GM18526 (cell line): Measurements from ENCODE around the gene TRIM71.

Experiments used
- POLR2A ChIP-seq: IDR thresholded peaks from 3 replicates; pipeline ENCODE4 v1.6.1; 2011; ENCODE audit not compliant: insufficient read length; ENCODE audit errors: extremely low read depth

TRIM71 gene

DNA sequence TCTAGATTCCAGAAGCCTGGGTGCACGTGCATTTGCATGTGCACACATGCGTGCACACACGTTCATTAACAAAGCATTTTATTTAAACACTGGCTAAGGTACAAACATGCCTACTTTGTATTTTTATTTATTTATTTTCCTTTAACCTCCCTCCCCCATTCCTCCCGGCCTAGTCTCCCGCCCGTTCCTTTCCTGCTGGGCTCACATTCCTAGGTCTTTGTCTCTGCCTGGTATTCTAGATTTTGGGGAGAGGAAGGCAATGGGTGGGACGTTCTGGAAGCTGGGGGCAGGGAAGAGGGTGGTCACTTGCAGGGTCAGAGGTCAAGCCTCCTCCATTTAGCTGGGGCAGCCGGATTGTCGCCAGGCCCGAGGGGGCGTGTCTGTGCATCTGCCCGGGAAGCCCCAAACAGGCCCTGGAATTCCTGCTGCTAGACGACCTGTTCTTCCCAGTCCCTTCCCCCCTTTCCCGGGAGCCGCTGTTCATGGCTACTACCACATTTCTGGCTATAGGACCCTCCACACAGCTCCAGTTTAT, 51.8 kb downstream of the TRIM71 start:
- no peak for TF ChIP-seq POLR2A

DNA sequence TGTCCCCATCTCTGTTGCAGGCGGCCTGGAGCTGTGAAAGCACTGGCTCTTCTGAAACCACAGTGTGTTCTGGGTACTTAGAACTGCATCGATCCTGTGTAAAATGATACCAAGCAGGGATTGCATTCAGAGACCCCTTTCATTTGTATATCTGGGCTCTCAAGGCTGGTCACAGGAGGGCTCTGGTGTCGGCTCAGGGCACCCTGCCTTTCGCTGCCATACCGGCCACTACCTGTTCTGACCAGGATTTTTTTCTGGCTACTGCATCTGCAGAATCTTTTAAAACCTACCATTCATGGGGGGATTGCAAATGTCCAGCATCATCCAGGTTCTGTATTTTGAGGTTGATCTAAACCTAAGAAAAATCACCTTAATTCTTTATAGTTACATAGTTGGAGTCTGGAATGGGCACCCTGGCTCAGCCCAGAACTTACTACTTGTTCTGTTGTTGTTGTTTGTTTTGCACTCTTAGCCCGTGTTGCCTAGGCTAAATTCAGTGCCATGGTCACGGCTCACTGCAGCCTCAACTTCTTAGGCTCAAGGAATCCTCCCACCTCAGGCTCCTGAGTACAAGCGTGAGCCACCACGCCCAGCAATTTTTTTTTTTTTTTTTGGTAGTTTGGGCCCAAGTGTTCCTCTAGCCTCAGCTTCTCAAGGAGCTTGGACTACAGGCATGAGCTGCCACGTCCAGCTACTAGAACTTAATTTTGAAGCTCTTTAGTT, 52.7 kb downstream of the TRIM71 start:
- no peak for TF ChIP-seq POLR2A

DNA sequence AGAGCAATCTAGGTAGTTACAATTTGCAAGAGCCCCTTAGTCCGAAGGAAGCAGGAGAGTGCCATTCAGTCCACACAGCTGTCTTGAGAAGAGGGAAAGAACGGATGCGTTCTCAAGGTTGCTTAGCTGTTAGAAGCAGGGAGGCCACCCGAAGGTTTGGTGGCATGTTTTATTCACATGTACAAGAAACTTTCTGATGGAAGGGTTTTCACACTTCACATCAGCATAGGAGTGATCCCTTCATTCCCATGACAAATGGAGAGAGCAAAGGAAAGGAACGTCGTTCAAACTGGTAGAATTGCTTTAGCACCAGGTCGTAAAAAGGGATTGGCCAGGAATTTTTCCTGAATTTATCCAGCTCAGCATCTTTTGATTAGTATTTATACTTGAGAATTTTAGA, 53.5 kb downstream of the TRIM71 start:
- TF ChIP-seq POLR2A, result no peak

DNA sequence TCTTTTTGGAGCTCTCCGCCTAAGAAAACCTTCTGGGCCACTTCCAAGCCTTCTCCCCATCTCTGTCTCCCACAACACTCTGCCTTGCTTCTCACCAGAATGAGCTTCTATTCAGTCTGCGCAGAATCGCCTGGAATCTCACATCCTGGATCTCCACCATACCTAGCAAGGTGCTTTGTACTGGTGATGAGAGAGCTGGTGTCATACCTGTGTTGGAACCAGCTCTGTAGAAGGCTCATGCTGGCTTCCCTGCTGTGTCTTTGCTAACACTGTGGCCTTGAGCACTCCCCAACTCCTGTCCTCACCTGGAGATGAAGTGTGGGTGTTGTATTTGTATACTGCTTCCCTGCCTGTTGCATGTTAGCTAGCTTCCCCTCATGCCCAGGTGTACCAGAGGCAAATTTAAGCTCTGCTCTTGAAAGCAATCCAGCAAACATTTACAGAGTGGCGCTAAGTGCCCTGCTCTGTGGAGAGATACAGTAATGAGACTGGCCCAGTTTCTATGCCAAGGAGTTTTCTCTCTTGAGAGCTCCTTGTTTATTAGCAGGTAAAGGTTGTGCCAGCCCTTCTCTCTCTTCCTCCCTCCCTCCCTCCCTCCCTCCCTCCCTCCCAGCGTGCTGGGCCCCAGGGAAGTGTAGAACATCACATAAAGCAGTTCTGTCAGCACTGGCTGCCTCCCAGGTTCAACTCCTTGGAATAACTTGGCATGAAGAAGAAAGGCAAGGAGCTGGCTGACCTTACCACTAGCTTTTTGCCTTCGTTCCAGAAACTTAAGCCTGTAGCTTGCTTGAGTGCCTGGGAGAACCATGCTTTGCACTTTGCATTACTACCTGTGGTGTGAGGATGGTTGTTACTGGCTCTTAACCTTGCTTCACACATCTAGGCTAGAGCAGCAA, 54.9 kb downstream of the TRIM71 start:
- TF ChIP-seq POLR2A, result no peak

DNA sequence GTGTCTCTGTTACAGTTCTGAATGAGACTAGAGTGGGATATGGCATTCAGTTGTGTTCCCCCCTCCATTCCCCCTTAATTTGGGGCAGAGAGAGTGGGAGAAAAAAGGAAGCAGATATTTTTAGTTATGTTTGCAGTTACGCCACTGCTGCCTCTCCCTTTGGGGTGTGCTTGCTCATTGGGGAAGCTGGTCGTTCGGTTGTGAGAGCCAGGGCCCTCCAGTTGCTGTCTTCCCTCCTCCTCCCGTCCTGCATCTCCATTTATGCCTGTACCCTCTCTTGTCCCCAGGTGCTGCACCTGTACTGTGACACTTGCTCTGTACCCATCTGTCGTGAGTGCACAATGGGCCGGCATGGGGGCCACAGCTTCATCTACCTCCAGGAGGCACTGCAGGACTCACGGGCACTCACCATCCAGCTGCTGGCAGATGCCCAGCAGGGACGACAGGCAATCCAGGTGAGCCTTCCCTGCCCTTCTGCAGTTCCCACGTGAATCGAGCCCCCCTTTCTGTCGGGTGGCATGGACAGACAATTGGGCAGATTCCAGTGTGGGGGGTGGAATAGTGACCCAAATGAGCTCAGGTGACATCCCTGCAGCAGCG, 55.8 kb downstream of the TRIM71 start:
- no peak for TF ChIP-seq POLR2A

DNA sequence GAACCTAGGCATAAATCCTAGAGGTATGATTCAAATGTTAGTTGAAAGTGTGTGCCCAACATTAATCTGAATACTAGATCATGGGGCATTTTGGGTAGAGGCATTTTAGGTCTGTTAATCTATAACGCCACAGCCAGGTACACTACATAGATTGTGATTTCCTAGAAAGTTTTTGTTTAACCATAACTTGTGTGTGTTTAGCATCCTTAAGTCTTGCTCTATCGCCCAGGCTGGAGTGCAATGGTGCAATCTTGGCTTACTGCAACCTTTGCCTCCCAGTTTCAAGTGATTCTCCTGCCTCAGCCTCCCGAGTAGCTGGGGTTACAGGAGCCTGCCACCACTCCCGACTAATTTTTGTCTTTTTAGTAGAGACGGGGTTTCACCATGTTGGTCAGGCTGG, 59.1 kb downstream of the TRIM71 start:
- no peak for TF ChIP-seq POLR2A

DNA sequence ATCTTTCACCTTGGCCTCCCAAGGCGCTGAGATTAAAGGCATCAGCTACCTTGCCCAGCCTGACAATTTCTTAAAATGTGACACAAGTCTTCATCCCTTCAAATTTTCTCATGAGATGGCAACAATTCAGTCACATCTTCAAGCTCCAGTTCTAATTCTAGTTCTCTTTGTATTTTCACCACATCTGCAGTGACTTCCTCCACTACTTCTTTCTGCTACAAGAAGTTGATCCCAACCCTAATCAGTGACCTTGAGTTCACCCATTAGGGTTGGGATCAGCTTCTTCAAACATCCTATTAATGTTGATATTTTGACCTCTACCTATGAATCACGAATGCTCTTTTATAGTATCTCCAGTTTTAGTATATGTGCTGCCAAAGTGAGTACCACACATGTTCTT, 59.8 kb downstream of the TRIM71 start:
- TF ChIP-seq POLR2A, result no peak

DNA sequence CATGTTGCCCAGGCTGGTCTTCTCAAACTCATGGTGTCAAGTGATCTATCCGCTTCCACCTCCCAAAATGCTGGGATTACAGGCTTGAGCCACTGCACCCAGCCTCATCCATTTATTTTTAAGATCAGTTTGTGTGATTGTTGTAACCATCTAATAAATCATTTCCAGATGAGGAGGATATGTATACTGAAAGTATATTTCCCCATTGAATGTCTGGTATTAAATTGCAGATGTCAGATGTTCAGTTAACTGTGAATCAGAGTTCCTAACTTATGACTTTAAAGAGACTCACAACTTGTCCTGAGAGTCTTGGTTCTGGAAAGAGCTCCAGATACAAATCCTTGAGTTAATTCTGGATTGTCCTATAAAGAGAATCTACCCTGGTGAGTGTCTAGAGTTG, 62.4 kb downstream of the TRIM71 start:
- no peak for TF ChIP-seq POLR2A

DNA sequence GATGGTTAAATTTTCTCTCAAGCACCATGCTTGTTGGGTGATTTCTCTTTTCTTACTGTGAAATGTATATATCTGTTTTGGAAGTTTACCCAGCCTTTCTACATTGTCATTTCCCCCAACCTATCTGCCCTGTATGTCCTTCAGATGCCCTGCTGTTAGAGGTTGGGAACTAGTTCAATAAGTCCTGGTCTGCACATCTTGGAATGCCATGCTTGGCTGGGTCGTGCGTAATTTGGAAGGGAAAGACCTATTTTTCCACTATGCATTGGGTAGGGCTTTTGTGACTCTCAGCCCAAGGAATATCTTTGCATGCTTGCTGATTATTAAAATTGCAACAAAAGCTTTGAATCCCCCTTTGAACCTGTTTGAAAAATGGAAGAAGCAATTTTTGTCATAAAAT, 63.8 kb downstream of the TRIM71 start:
- TF ChIP-seq POLR2A, result no peak

DNA sequence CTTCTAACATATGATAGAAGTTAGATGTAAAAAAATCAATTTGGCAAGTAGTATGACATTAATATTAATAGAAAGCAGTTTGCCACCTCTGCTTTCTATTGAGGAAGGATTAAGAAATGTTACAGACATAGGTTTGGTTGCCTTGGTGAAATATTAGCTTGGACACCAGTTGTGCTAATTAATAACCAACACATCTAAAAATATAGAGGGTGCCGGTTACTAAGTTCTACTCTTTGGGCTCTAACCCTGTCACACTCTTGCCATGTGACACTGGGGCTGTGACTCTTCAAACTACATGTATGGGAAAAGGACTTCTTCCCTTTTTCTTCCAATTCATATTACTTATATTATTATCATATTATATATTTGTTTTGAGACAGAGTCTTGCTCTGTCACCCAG, 64.4 kb downstream of the TRIM71 start:
- TF ChIP-seq POLR2A, result no peak

DNA sequence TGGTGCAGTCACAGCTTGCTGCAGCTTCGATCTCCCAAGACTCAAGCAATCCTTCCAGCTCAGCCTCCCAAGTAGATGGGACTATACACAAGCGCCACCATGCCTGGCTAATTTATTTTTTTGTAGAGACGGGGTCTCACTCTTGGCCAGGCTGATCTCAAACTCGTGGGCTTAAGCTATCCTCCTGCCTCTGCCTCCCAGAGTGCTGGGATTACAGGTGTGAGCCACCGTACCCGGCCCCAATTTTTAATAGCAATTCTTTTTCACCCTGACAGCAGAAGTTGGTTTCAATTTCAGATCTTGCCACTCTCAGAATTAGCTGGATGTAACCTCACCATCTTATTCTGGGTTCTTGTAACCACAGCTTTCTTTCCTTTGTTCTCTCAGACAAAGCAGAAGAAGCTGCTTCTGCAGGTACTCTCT, 64.8 kb downstream of the TRIM71 start:
- TF ChIP-seq POLR2A, result no peak

DNA sequence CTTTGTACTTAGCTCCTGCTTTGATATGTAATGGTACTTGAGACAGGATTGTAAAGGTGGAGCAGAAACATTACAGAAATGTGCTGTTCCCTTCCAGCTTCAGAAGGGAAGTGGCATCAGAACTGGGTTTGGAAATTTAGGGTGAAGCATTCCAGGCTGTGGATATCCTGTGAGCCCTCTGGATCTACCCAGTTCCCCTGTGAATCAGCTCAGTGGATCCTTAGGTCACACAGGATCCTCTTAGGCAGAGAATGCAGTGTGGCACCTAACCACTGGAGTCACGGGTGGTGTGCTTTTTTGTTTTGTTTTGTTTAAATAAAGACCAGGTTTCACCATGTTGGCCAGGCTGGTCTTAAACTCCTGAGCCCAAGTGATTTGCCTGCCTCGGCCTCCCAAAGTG, 66.0 kb downstream of the TRIM71 start:
- TF ChIP-seq POLR2A, result no peak

DNA sequence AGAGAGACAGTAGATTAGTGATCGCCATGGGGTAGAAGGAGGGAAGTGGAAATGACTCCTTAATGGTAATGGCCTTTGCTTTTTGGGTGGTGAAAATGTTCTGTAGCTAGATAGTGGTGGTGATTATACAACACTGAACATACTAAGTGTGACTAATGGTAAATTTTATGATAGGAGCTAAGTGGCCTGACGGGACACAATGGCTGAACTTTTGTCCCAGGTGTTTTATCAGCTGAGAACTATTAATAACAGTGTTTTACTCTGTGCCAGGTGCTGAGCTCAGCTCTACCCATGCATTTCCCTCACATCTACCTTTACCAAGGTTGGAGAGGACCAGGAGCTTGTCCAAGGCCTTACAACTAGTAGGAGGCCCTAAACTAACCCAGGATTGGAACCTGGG, 66.8 kb downstream of the TRIM71 start:
- no peak for TF ChIP-seq POLR2A

DNA sequence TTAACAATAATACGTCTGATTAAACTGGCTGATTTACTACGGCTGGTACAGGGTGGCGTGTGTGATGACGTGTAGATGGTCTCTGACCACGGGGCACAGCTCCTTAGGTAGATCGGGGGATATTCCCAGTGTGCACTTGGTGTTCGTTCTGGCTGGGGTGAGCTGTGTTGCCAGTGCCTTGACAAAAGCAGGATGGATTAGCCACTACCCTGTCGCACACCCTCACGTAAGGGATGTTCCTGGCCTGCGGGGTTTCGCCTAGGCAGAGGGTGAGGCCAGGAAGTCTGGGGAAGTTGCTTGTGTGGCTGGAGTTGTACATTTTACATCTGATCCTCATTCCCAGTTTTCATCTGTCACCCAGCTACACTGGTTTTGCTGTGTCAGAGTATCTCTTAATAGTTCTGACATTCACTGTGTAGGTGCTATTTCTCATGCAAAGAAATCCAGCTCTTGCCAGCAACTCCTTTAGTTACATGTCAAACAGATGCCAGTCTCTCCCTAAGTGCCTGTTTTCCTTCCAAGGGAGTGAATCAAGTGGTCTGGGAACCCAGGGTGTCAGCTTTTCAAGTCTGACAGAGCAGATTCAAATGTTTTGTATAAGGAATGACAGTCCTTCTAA, 67.6 kb downstream of the TRIM71 start:
- no peak for TF ChIP-seq POLR2A

DNA sequence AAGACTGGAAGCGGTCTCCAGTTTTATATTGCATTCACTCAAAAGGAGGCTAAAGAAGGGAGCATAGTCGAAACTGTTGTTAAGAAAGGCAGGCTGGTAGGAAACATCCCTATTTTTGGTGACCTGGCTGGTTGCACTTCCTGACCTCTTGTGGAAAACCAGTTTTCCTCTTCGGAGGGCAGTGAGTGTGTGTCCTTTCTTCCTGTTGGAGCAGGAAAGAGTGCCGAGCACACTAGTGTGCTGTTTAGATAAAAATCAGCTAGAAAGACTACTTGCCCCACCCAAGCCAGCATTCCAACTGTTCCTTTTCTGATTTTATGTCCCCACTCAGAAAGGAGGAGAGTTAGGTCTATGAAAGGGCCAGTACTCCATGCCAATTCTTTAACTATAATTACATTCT, 68.5 kb downstream of the TRIM71 start:
- TF ChIP-seq POLR2A, result no peak

DNA sequence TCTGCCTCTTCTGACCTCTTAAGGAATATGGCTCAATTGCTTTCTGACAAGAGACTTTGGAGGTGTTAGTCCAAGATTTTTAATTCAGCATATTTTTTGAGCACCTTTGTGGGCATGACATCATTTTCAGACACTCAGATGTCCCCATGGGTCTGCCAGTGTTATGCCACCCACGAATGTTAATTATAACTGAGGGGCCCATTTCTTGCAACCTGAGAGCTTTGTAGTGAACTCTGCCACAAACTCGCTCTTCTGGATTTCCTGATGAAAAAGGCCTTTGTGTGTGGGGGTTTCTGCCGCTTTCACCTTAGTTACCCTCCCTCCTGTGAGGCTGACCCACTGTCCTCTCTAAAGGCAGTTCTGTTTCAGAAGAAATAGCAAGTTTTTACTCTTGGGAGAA, 69.1 kb downstream of the TRIM71 start:
- TF ChIP-seq POLR2A, result no peak

DNA sequence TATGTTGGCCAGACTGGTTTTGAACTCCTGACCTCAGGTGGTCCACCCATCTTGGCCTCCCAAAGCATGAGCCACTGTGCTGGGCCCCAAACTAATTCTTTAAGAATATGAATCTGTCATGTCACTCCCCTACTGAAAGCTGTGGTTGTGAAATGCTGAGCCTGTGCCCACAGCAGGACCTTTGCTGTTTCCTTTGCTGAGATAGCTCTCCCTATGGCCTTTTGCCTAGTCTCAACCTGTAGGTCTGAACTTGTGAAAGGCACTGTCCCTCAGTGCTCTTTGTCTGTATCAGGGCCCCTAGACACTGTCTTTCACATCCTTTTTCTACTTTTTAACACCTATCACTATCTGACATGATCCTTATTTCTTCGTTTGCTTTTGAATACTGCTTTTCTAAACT, 70.9 kb downstream of the TRIM71 start:
- no peak for TF ChIP-seq POLR2A
